Measurements from ENCODE around the gene THBD.
A peak's percentile ranks its signal among the peaks of the same experiment; 100 is the strongest.

THBD gene

DNA sequence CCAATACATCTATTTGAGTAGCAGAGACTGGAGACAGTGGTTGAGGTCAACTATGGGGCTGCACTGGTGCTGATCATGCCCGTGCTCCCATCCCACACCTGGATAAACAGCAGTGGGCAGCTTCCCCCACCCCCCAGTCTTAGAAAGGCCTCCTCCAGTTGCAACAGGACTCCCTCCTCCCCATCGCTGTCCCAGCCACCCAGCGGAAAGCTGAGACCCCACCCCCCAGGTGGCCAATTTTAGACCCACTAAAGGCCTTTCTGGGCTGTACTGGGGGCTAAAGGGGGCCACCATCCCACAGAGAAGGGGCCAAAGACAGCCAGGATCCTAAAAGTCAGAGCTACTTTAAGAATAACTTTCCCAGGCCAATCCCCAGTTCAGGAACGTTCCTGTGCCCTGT is 15.6 kb downstream of the THBD start:
- no peak for DNase-seq

- no peak for DNase-seq
These were observed 16.8 kb downstream of the THBD start for GRCh38 chr20:23032750-23033078.

GRCh38 chr20:23032056-23032749 is 17.3 kb downstream of the THBD start:
- no peak for DNase-seq

- no peak for DNase-seq
These were observed 18.1 kb downstream of the THBD start for GRCh38 chr20:23031346-23031745.

DNA sequence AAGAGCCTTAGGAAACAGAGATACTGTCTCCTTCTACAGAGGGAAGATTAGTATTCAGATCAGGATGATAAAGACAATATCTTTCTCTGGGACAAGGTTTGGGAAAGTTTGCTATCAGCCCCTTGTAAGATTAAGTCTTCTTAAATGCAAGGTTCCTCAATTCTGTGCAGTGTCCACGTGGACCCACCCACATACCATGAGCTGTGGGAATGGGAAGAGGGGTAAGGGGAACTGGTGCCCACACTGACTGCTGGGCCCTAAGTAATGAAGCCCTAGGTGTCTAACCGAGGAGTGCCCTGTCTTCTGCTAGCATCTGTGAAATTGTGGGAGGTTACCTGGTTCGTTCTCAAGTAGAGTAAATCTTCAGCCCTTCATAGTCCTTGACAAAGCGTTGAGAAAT is 20.1 kb downstream of the THBD start:
- peak; percentile 74 for DNase-seq

DNA sequence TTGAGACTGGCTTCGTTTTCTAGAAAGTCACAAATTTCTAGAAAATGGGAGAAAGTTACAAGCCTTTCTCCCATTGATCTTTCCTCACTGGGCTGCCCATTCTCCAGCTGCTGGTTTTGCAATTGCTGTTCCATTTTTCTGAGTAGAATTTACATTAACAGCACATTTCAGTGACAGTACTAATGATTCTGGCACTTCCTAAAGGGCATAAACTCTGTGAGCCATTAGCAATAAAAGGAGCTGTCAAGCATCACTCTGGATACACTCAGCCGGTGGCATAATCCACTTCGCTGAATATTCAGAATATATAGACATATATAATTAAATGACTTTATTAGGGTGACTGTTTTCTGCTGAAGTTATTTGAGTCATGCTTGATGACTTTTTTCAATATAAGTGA is 21.1 kb downstream of the THBD start:
- no peak for DNase-seq

GRCh38 chr20:23027721-23028120 is 21.8 kb downstream of the THBD start:
- peak; percentile 65 for DNase-seq

DNA sequence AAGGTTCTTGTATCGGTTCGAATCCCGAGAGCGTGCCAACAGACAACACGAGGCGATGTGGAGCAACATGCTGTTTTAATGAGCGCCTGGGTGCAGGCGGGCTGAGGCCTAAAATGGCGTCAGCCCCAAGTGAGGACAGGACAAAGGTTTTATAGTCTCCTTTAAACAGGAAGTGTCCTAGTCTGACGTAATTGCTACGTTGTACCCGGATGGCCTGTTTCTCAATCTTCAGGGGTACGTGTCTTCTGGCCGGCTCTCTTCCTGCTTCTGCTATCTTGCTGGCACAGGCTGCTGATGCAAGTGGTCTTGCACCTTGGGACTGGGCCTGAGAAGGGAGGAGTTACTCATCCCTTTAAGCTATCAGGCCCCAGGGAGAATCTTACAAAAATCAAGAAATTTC is 24.0 kb downstream of the THBD start:
- peak; percentile 88 for DNase-seq

DNA sequence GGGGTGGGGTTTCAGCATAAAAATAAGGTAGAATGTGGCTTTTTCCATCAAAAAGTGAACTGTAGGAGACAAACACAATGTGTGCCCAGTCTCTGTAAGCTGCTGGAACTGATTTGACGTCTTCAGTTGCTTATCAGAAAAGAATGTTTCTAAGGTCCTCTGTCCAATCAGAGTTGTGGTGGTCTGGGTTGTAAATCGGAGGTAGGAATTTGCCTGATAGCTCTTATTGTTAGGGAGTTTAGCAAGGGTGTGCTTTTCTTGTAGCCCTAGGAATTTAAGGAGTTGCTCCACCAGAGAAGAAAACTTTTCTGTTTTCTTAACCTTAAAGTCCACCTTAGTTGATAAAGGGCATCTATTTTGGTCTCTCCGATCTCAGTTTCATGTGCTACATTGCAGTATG is 24.8 kb downstream of the THBD start:
- no peak for DNase-seq

GRCh38 chr20:23023621-23024177 is 25.8 kb downstream of the THBD start:
- DNase-seq = no peak

DNA sequence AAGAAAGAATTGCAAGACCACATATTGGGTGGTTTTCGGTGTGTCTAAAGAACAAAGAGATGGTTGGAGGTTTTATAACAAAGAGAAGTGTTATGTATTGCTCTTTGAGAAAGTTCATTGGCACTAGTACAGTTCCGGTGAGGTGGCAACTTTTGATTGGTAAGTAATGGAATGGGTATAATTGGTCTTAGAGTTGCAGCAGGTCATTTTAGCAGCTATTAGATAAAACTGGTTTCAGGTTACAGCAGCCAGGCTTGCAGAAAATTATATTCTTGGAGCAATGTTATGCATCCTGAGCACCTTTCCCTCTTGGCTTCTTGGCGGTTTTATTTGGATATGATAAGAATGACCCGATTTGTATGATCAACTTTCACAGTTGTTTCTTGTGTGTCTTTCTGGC is 26.6 kb downstream of the THBD start:
- DNase-seq = no peak

DNA sequence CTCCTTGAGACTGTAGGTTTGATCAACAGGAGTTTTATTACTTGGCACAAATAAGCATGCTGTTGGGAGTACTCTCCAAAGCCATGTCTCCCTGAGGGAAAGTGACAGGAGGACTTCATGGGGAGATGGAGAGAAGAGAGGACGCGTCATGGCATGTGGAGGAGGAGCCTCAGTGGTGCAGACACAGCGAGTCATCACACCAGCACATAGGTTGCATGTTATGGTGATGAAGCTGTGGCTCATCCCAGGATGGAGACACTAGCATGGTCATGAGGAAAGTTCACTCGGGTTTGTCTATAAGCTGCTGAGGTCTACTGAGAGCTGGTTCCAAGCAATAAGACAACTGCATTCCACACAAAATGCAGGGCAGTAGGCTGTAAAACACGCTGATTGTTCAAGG is 27.5 kb downstream of the THBD start:
- peak; percentile 62 for DNase-seq

DNA sequence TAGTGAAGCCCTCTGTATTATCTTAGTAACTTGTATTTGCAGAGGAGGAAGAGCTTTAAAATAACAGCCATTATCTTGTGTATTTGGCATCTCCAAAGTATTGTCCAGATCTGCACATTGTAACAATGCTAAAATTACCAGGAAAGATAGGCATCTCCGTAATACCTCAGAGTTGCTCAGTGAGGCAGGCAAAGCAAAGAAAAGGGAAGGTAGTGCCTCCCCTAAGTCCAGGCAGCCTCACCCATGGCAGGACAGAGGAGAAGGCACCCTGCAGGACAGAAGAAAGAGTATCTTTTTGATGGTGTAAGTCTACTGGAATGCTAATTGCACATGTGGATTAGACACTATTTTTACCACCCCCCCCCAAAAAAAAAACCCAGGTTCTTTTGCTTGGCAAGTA is 27.9 kb downstream of the THBD start:
- no peak for DNase-seq

GRCh38 chr20:23020230-23021018 is 29.0 kb downstream of the THBD start:
- DNase-seq = no peak

DNA sequence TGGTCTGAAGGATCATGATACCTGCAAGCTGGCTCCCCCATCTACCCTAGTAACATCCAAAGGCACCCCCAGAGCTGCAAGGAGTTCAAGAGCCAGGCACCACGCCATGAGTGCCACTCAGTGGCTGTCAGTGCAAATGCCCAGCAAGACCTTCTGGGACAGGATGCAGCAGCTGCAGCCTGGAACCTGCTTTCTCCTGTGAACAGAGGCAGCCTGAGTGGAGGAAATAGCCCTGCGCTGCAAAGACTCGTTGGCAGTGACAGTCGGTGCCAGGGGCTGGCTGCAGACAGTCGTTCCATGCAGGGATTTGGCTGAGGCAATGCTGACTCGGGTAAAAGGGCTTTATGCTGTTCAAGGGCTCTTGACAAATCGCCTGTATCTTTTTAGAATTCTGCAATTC is 30.1 kb downstream of the THBD start:
- DNase-seq = no peak

GRCh38 chr20:23018941-23019340 is 30.5 kb downstream of the THBD start:
- no peak for DNase-seq

GRCh38 chr20:23018432-23018831 is 31.0 kb downstream of the THBD start:
- no peak for DNase-seq

DNA sequence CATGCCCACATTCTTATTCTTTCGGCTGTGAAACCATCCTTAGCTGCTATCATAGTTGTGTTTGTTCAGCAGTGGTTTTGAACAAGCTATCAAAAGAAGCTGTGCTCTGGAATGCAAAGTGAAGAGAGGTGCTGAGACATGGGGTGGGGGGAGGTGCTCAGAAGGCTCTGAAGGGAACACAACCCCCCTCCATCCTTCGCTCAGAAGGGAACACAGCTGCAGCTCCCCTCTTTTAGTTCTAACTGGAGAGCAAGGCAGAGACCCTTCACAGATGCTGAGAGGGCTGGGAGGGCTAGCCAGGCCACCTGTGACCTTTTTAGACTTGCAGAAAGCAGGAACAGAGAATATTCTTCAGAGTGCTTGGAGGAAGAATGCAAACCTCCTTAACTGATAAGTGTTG is 32.0 kb downstream of the THBD start:
- DNase-seq = no peak

GRCh38 chr20:23013429-23013828 is 36.0 kb downstream of the THBD start:
- DNase-seq = no peak

GRCh38 chr20:23011008-23011721 is 38.3 kb downstream of the THBD start:
- no peak for DNase-seq

DNA sequence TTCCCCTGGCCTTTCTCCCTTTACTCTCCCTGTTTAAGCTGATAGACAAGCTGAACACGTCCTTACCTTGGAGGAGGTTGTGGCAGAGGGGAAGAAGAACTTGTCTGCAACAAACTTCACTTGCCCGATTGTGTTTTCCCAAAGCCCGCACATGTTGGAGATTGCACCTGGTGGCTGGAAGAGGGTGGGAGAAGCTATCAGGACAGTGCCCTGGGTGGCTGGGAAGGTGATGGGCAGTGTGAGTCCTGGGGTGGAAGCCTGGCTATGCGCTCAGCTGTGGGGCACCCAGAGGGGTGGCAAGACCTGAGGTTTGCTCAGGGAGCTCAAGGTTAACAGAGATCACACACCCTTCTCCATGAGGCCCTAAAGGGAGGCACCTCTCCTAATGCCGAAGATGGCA is 39.4 kb downstream of the THBD start:
- no peak for DNase-seq

DNA sequence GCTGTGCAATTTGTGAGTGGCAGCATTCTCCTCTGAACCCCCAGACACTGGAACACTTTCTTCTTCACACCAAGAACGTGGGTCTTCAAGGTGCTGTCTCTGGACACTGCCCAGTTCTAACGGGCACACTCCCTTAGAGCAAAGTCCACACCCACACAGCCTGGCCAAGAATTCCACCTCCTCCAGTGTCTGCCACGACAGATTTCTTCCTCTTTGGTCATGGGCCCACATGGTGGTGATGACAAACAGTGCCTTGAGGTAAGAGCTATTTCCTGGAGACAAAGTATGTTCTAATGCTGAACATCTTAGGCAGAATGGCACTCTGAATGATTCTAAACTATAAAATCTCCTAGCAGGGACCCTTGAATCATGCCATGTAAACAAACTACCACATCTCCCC is 39.8 kb downstream of the THBD start:
- peak; percentile 61 for DNase-seq

DNA sequence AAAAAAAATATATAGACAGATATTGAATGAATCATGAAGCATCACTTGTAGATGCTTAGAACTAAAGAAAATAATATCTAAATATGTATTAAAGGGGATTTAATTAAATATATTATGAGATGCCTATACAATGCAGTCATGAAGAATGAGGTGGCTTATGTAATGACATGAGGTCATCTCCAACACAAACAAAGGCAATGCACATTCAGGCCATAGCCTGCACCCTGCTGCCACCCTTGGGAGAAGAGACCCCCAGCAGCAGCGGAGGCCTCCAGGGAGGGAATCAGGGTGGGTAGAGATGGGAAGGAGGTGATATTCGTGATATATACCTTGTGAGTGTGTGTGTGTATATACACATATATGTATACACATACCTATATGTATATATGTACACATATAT is 40.8 kb downstream of the THBD start:
- DNase-seq = no peak
